ENCODE results near the gene GPR37L1. TPM values are rescaled to one million over a fixed set of nuclear protein-coding genes. Genes with fewer than 3 reads are reported as not detected.

GPR37L1 gene
- total RNA-seq = under 1 TPM; 0.05 to 0.21 TPM
- long read RNA-seq = 0 reads

GRCh38 chr1:202122639-202123335 lies at the start of gene GPR37L1:
TSS of gene GPR37L1 (plus strand) at chr1:202122917. CDS start at chr1:202122964, 47 bp downstream.
- DNase-seq (peak; percentile 59), ATAC-seq (peak; percentile 72 to 82)
- intact Hi-C loops (cut with DNase I) = loop anchor here in 1 of 2 donors (2.0 kb wide), 1 partner anchor 106 kb away; no protein-coding TSS in a partner anchor

GRCh38 chr1:202073206-202073605 lies 49.5 kb upstream of the GPR37L1 start:
- DNase-seq = no peak
- intact Hi-C loops (cut with DNase I) = no loop called here
- ATAC-seq = no peak

DNA sequence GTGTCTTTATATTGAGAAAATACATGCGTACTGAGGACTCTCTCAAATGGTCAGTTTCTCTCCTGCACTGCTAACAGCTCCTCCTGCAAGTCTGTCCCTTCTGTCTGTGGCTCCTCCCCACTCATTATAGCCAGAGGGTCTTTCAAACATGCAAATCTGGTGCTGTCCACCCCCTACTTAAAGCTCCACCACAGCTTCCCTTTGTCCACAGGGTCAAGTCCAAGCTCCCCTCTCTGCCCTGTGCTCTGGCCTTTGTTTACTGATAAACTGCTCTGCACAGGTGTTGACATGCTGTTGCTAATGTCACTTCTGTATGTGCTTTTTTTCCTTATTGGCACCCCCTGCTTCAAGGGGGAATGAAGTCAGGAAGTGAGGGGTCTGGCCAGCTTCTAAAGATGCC lies 47.7 kb upstream of the GPR37L1 start:
- intact Hi-C loops (cut with DNase I) = no loop called here
- ATAC-seq = no peak
- no peak for DNase-seq

GRCh38 chr1:202075389-202075788 lies 47.3 kb upstream of the GPR37L1 start:
- peak in 1 of 2 donors; percentile 3 for ATAC-seq
- intact Hi-C loops (cut with DNase I) = no loop called here
- DNase-seq = no peak

DNA sequence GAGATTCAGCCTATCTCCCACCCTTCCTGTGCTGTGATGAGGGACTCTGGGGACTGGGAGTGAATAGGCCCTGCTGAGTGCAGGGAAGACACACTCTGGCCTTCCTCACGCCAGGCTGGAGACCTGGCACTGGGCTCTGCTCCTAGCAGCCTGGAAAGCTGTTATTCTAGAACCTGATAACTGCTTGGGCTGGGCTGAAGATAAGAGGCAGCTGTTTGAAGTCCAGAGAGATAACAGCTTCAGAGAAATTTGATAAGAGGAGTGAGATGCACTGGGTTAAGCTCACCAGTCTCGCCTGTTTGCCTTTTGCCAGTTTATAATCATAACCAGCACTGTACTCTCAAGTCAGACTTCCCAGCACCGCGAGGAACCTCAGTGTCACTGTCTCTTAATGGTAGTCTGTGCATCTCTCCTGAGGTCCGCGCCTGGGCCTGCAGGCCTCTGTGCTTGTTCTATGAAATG lies 46.6 kb upstream of the GPR37L1 start:
- intact Hi-C loops (cut with DNase I) = no loop called here
- ATAC-seq (peak; percentile 80 to 83), DNase-seq (no peak)

DNA sequence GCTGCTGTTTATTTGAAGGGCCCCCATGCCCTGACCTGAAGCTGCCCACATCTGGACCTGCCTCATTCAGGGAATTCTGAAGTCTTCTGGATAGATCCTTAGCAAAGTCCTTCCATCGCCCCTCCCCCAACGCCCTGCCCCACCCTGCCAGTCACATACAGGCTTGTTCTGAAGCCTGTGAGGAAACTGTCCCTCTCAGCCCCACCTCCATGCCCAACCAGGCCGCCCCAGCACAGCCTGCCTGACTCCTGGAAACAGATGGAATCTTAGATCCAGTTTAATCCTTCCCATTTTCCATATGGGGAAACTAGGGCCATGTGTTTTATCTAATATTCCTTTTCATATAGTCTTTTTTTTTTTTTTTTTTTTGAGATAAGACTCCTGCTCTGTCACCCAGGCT lies 44.5 kb upstream of the GPR37L1 start:
- no peak for ATAC-seq
- no peak for DNase-seq
- intact Hi-C loops (cut with DNase I) = no loop called here

- intact Hi-C loops (cut with DNase I) = no loop called here
- ATAC-seq = no peak
- no peak for DNase-seq
Measured at GRCh38 chr1:202081992-202082391, 40.7 kb upstream of the GPR37L1 start.

DNA sequence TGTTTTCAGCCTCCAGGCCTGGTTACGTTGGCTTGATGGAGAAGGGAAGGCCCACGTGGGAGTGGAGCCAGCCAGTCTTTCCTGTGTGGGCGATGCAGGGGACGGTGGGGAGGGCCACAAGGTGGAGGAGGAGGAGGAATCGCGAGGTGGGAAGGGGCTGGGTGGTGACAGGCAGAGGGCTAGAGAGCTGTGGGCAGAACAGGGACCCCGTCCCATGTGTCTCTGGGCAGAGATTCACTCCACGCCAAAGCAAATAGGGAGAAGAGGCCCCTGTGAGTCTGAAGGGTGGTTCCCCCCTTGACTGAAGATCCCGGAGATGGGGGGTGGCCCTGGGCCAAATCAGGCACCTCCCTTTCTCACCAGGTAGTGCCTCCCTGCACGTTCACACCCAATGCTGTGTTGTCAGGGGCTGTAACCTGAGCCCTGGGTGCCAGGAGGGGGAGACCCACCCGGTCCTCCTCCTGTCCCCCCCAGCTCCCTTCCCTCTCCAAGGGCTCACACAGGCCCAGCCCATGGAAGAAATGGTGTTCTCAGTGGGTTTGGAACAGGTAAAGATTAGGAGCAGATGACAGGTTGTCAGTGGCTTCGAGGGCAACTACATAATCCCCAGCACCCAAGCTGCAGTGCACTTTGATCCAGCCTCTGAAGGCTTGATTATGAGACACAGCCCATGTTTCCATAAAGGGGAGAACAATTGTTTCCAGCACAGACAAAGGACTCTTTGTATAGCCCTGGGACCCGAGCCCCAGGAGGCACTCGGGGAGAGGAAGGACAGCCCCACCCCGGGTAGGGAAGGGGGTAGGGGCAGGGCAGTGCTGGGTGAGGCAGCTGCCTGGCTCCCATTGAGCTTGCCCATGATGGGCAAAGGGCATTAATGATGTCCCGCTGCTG lies 37.7 kb upstream of the GPR37L1 start:
- no peak for DNase-seq
- ATAC-seq = peak in 1 of 2 donors; percentile 36
- intact Hi-C loops (cut with DNase I) = no loop called here

GRCh38 chr1:202085682-202086373 lies 36.9 kb upstream of the GPR37L1 start:
- intact Hi-C loops (cut with DNase I) = no loop called here
- ATAC-seq = peak; percentile 69 to 75
- peak; percentile 33 for DNase-seq

GRCh38 chr1:202086579-202087350 lies 36.0 kb upstream of the GPR37L1 start:
- DNase-seq (no peak), ATAC-seq (peak; percentile 24 to 50)

GRCh38 chr1:202088206-202088605 lies 34.5 kb upstream of the GPR37L1 start:
- intact Hi-C loops (cut with DNase I) = no loop called here
- no peak for DNase-seq
- no peak for ATAC-seq

More at GRCh38 chr1:202086579-202087350, 36.0 kb upstream of the GPR37L1 start:
- intact Hi-C loops (cut with DNase I) = no loop called here

- intact Hi-C loops (cut with DNase I) = no loop called here
- DNase-seq = no peak
- ATAC-seq = no peak
Measured at GRCh38 chr1:202090994-202091393, 31.7 kb upstream of the GPR37L1 start.

DNA sequence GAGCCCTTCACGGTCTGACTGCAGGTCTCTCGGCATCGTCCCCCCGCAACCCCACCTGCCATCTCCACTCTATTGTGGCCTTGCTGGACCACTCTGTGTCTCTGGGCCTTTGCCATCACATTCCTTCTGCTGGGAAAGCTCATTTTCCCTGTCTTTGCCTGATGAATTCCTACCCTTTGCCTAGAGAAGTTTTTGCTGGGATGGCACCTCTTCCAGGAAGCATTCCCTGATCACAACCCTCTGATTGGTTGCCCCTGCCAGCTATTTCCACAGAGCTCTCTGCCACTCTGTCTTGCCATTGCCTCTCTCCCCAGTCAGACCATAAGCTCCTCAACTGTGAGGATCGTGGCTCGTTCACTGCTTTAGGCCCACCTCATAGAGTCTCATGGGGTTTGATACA lies 28.9 kb upstream of the GPR37L1 start:
- ATAC-seq (no peak), DNase-seq (no peak)
- intact Hi-C loops (cut with DNase I) = no loop called here

GRCh38 chr1:202101184-202101583 lies 21.5 kb upstream of the GPR37L1 start:
- no peak for ATAC-seq
- intact Hi-C loops (cut with DNase I) = no loop called here
- no peak for DNase-seq

- intact Hi-C loops (cut with DNase I) = no loop called here
- no peak for DNase-seq
- no peak for ATAC-seq
Measured at GRCh38 chr1:202104073-202104472, 18.6 kb upstream of the GPR37L1 start.

DNA sequence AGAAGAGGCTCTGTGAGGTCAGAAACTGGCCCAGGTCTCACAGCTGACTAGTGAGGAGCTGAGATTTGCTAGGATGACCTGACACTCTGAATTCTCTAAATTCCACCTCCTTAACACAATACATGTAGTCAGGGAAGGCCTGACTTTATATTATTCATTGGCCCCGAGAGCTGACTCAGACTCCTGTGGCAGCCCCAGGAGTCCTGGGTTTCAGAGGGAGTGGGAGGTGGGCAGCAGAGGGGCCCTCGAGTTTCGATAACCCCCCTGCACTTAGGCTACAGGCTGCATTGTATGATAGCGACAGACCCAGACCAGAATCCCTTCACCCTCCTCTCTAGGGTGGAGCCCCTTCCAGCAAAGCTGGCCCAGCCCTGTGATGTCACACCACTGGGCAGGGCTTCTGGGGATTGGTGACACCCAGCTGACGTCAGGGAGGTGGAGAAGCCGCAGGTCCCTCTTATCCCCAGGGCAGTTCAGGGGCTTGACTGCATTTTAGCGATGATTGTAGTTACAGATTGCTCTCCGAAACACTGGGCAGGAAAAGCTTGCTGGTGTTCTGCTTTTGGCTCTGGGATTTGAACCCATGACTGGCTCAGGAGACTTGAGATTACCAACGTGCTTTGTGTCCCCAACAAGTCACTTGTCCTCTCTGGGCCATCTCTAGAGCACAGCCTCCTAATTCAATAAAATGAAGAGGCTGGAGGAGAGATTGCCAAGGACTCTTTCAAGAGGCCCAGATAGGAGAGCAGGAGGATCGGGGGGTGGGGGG lies 17.0 kb upstream of the GPR37L1 start:
- peak; percentile 11 to 37 for ATAC-seq
- intact Hi-C loops (cut with DNase I) = no loop called here
- peak; percentile 54 for DNase-seq

GRCh38 chr1:202106340-202107254 lies 16.1 kb upstream of the GPR37L1 start:
- ATAC-seq = peak in 1 of 2 donors; percentile 50
- intact Hi-C loops (cut with DNase I) = no loop called here
- DNase-seq = no peak
